Measurements from ENCODE around the gene NCAPG2.

Gene NCAPG2

GRCh38 chr7:158603773-158604755, 100.5 kb downstream of the NCAPG2 start:
- H3K27ac Mint-ChIP-seq, result no peak overlapping the region

GRCh38 chr7:158602905-158603772, 101.5 kb downstream of the NCAPG2 start:
- Mint-ChIP-seq H3K36me3 (ENCODE audit: low read depth) (peaks cover 16% of the 10 kb centered on the region), H3K27ac (no peak overlapping the region), H3K4me1 (ENCODE audit: low read depth) (peaks cover 6% of the 10 kb centered on the region), H3K9me3 (no peaks in the 10 kb centered on the region), H3K4me3 (no peak overlapping the region), H3K27me3 (no peaks in the 10 kb centered on the region)
- no peak for DNase-seq

More at GRCh38 chr7:158603773-158604755, 100.5 kb downstream of the NCAPG2 start:
- no peaks in the 10 kb centered on the region for H3K9me3 Mint-ChIP-seq
- peaks cover 6% of the 10 kb centered on the region for H3K4me1 Mint-ChIP-seq (ENCODE audit: low read depth)
- peaks cover 19% of the 10 kb centered on the region for H3K36me3 Mint-ChIP-seq (ENCODE audit: low read depth)
- H3K27me3 Mint-ChIP-seq, result no peaks in the 10 kb centered on the region
- no peak overlapping the region for H3K4me3 Mint-ChIP-seq
- DNase-seq, result no peak

- H3K4me3 Mint-ChIP-seq, result no peak overlapping the region
- H3K4me1 Mint-ChIP-seq (ENCODE audit: low read depth), result peaks cover 6% of the 10 kb centered on the region
- H3K27me3 Mint-ChIP-seq, result no peaks in the 10 kb centered on the region
- peaks cover 9% of the 10 kb centered on the region for H3K36me3 Mint-ChIP-seq (ENCODE audit: low read depth)
- H3K9me3 Mint-ChIP-seq, result no peaks in the 10 kb centered on the region
- no peak overlapping the region for H3K27ac Mint-ChIP-seq
- DNase-seq, result no peak
Measured at GRCh38 chr7:158602041-158602440, 102.6 kb downstream of the NCAPG2 start.

GRCh38 chr7:158601090-158601489, 103.5 kb downstream of the NCAPG2 start:
- Mint-ChIP-seq H3K36me3 (ENCODE audit: low read depth) (peaks cover under 1% of the 10 kb centered on the region), H3K4me3 (no peak overlapping the region), H3K27me3 (no peaks in the 10 kb centered on the region), H3K27ac (no peak overlapping the region), H3K9me3 (no peaks in the 10 kb centered on the region), H3K4me1 (ENCODE audit: low read depth) (peaks cover 6% of the 10 kb centered on the region)
- DNase-seq, result no peak

GRCh38 chr7:158596745-158597144, 107.9 kb downstream of the NCAPG2 start:
- no peak for DNase-seq
- H3K27me3 Mint-ChIP-seq, result no peaks in the 10 kb centered on the region
- peaks cover 5% of the 10 kb centered on the region for H3K9me3 Mint-ChIP-seq
- no peaks in the 10 kb centered on the region for H3K36me3 Mint-ChIP-seq (ENCODE audit: low read depth)
- H3K27ac Mint-ChIP-seq, result no peak overlapping the region
- H3K4me1 Mint-ChIP-seq (ENCODE audit: low read depth), result no peaks in the 10 kb centered on the region
- no peak overlapping the region for H3K4me3 Mint-ChIP-seq

GRCh38 chr7:158596309-158596708, 108.3 kb downstream of the NCAPG2 start:
- no peaks in the 10 kb centered on the region for H3K36me3 Mint-ChIP-seq (ENCODE audit: low read depth)
- H3K27me3 Mint-ChIP-seq, result no peaks in the 10 kb centered on the region
- DNase-seq, result no peak
- H3K4me3 Mint-ChIP-seq, result no peak overlapping the region
- H3K27ac Mint-ChIP-seq, result no peak overlapping the region
- H3K4me1 Mint-ChIP-seq (ENCODE audit: low read depth), result no peaks in the 10 kb centered on the region
- peaks cover 5% of the 10 kb centered on the region for H3K9me3 Mint-ChIP-seq

GRCh38 chr7:158595068-158595467, 109.5 kb downstream of the NCAPG2 start:
- no peaks in the 10 kb centered on the region for H3K36me3 Mint-ChIP-seq (ENCODE audit: low read depth)
- H3K9me3 Mint-ChIP-seq, result peaks cover 5% of the 10 kb centered on the region
- no peak for DNase-seq
- H3K4me3 Mint-ChIP-seq, result no peak overlapping the region
- no peak overlapping the region for H3K27ac Mint-ChIP-seq
- peaks cover 7% of the 10 kb centered on the region for H3K27me3 Mint-ChIP-seq
- H3K4me1 Mint-ChIP-seq (ENCODE audit: low read depth), result no peaks in the 10 kb centered on the region

GRCh38 chr7:158592541-158592940, 112.1 kb downstream of the NCAPG2 start:
- H3K4me1 Mint-ChIP-seq (ENCODE audit: low read depth), result no peaks in the 10 kb centered on the region
- H3K4me3 Mint-ChIP-seq, result no peak overlapping the region
- H3K36me3 Mint-ChIP-seq (ENCODE audit: low read depth), result no peaks in the 10 kb centered on the region
- H3K27ac Mint-ChIP-seq, result no peak overlapping the region
- DNase-seq, result no peak
- H3K27me3 Mint-ChIP-seq, result peaks cover 20% of the 10 kb centered on the region
- peaks cover 5% of the 10 kb centered on the region for H3K9me3 Mint-ChIP-seq

- no peaks in the 10 kb centered on the region for H3K4me1 Mint-ChIP-seq (ENCODE audit: low read depth)
- peaks cover 5% of the 10 kb centered on the region for H3K9me3 Mint-ChIP-seq
- no peak for DNase-seq
- no peak overlapping the region for H3K4me3 Mint-ChIP-seq
- no peak overlapping the region for H3K27ac Mint-ChIP-seq
- peaks cover 20% of the 10 kb centered on the region for H3K27me3 Mint-ChIP-seq
- no peaks in the 10 kb centered on the region for H3K36me3 Mint-ChIP-seq (ENCODE audit: low read depth)
Measured at GRCh38 chr7:158591944-158592343, 112.7 kb downstream of the NCAPG2 start.

GRCh38 chr7:158590181-158590530, 114.4 kb downstream of the NCAPG2 start:
- H3K9me3 Mint-ChIP-seq, result peaks cover 5% of the 10 kb centered on the region
- H3K4me3 Mint-ChIP-seq, result no peak overlapping the region
- H3K4me1 Mint-ChIP-seq (ENCODE audit: low read depth), result peaks cover 8% of the 10 kb centered on the region
- H3K27me3 Mint-ChIP-seq, result peaks cover 35% of the 10 kb centered on the region
- no peaks in the 10 kb centered on the region for H3K36me3 Mint-ChIP-seq (ENCODE audit: low read depth)
- H3K27ac Mint-ChIP-seq, result no peak overlapping the region
- DNase-seq, result no peak

- no peaks in the 10 kb centered on the region for H3K36me3 Mint-ChIP-seq (ENCODE audit: low read depth)
- H3K27me3 Mint-ChIP-seq, result peaks cover 40% of the 10 kb centered on the region
- peaks cover 5% of the 10 kb centered on the region for H3K9me3 Mint-ChIP-seq
- peaks cover 8% of the 10 kb centered on the region for H3K4me1 Mint-ChIP-seq (ENCODE audit: low read depth)
- H3K27ac Mint-ChIP-seq, result no peak overlapping the region
- DNase-seq, result no peak
- H3K4me3 Mint-ChIP-seq, result no peak overlapping the region
Measured at GRCh38 chr7:158589653-158590052, 115.0 kb downstream of the NCAPG2 start.

- Mint-ChIP-seq H3K4me1 (ENCODE audit: low read depth) (peaks cover 8% of the 10 kb centered on the region), H3K4me3 (no peak overlapping the region), H3K27me3 (peaks cover 47% of the 10 kb centered on the region), H3K9me3 (peaks cover 5% of the 10 kb centered on the region), H3K36me3 (ENCODE audit: low read depth) (no peaks in the 10 kb centered on the region), H3K27ac (no peak overlapping the region)
- DNase-seq, result no peak
Measured at GRCh38 chr7:158588878-158589442, 115.6 kb downstream of the NCAPG2 start.

GRCh38 chr7:158588085-158588877, 116.3 kb downstream of the NCAPG2 start:
- Mint-ChIP-seq H3K27ac (no peak overlapping the region), H3K4me1 (ENCODE audit: low read depth) (peaks cover 8% of the 10 kb centered on the region), H3K9me3 (peaks cover 4% of the 10 kb centered on the region), H3K4me3 (no peak overlapping the region), H3K27me3 (peaks cover 53% of the 10 kb centered on the region), H3K36me3 (ENCODE audit: low read depth) (no peaks in the 10 kb centered on the region)
- DNase-seq, result no peak

All from activated T-cell treated with anti-CD3 and anti-CD28 coated beads, Interleukin-2, amount 50 U/mL, for 24 hours (primary cell).